IMR-90 (cell line): ENCODE data around the gene UPK2. TPM values are rescaled to one million over a fixed set of nuclear protein-coding genes. Genes with fewer than 3 reads are reported as not detected.
"Not testable (repeated sequence)": the region's sequence is repeated elsewhere in the genome, so short reads cannot be mapped to it uniquely, and the experiment has no call there.

Experiments used
- ATAC-seq: fragments of 200-7000 bp; cut with Tn5 transposase; 2 replicates; pipeline ENCODE4 v1.9.1; 2020; ENCODE audit warnings: low read depth, mild to moderate bottlenecking, moderate library complexity
- BruUV-seq: library from RNA; stranded (reverse); fragments of 400-500 nt; replicated peaks from 2 replicates; lab custom pipeline; 2021; lab: Mats Ljungman, UMichigan
- CTCF ChIA-PET: fragments of 300-600 bp; formaldehyde crosslinking; extraction: SDS; loops from one replicate; lab custom pipeline; 2021; ENCODE audit warnings: antibody characterized with exemption; lab: Yijun Ruan, JAX
- POLR2A ChIA-PET: fragments of 300-600 bp; sonication (Branson Sonifier 250); formaldehyde crosslinking; loops from one replicate; lab custom pipeline; 2022; ENCODE audit warnings: antibody characterized with exemption; ENCODE audit not compliant: unreplicated experiment; lab: Charles Lee
- DNase-seq: peaks from one replicate; pipeline ENCODE4 v3.0.0; 2013
- H2AFZ ChIP-seq: replicated peaks from 2 replicates; pipeline ENCODE3; 2013; ENCODE audit warnings: low read length, mild to moderate bottlenecking; ENCODE audit not compliant: poor library complexity
- H2AK5ac ChIP-seq: 2 replicates; pipeline ENCODE4 v1.6.1; 2013; ENCODE audit warnings: low read depth, low read length, inconsistent platforms
- H2AK9ac ChIP-seq: replicated peaks from 2 replicates; pipeline ENCODE3; 2013; ENCODE audit warnings: mild to moderate bottlenecking, low read depth, low read length, moderate library complexity; ENCODE audit not compliant: poor library complexity
- H2BK120ac ChIP-seq: 2 replicates; pipeline ENCODE4 v1.6.1; 2013; ENCODE audit warnings: low read depth, low read length, inconsistent platforms
- H2BK15ac ChIP-seq: 3 replicates; pipeline ENCODE4 v1.6.1; 2013; ENCODE audit warnings: low read depth, low read length, inconsistent platforms
- H2BK20ac ChIP-seq: 2 replicates; pipeline ENCODE4 v1.6.1; 2013; ENCODE audit warnings: low read depth, mild to moderate bottlenecking, inconsistent platforms, low read length, moderate library complexity
- H2BK5ac ChIP-seq: 2 replicates; pipeline ENCODE4 v1.6.1; 2013; ENCODE audit warnings: mild to moderate bottlenecking, low read depth, low read length, inconsistent platforms; ENCODE audit not compliant: poor library complexity, severe bottlenecking
- H3K14ac ChIP-seq: replicated peaks from 2 replicates; pipeline ENCODE4 v1.6.1; 2013; ENCODE audit warnings: low read depth, low read length, inconsistent platforms
- H3K18ac ChIP-seq: 2 replicates; pipeline ENCODE4 v1.6.1; 2013; ENCODE audit warnings: low read depth, low read length, control low read depth
- H3K23ac ChIP-seq: 2 replicates; pipeline ENCODE4 v1.6.1; 2013; ENCODE audit warnings: low read depth, low read length, inconsistent platforms
- H3K27ac ChIP-seq: 2 replicates; pipeline ENCODE4 v1.5.1; 2013; ENCODE audit warnings: mild to moderate bottlenecking, control low read depth, low read length; ENCODE audit not compliant: insufficient read depth
- H3K27me3 ChIP-seq: 2 replicates; pipeline ENCODE4 v1.6.1; 2013; ENCODE audit warnings: low read length; ENCODE audit not compliant: control insufficient read depth, insufficient read depth
- H3K36me3 ChIP-seq: 2 replicates; pipeline ENCODE4 v1.6.1; 2013; ENCODE audit warnings: low read length, mixed read lengths; ENCODE audit not compliant: control insufficient read depth, insufficient read depth
- H3K4ac ChIP-seq: 2 replicates; pipeline ENCODE4 v1.6.1; 2013; ENCODE audit warnings: low read depth, low read length, inconsistent platforms
- H3K4me1 ChIP-seq: 2 replicates; pipeline ENCODE4 v1.6.1; 2013; ENCODE audit warnings: low read length, mixed read lengths; ENCODE audit not compliant: control insufficient read depth, insufficient read depth
- H3K4me2 ChIP-seq: 2 replicates; pipeline ENCODE4 v1.6.1; 2013; ENCODE audit warnings: low read depth, mild to moderate bottlenecking, control low read depth, low read length, moderate library complexity
- H3K4me3 ChIP-seq: 2 replicates; pipeline ENCODE4 v1.5.1; 2013; ENCODE audit warnings: low read depth, mild to moderate bottlenecking, control low read depth, low read length, moderate library complexity; ENCODE audit not compliant: insufficient read depth
- H3K56ac ChIP-seq: 2 replicates; pipeline ENCODE4 v1.6.1; 2013; ENCODE audit warnings: low read length, inconsistent platforms; ENCODE audit not compliant: insufficient read depth; ENCODE audit errors: extremely low read depth
- H3K79me1 ChIP-seq, 2 experiments: 2 replicates each; pipeline ENCODE4 v1.6.1; 2013; ENCODE audit warnings: low read length in 2 of 2, inconsistent platforms in 1 of 2, low read depth in 1 of 2
- H3K9ac ChIP-seq: 2 replicates; pipeline ENCODE4 v1.6.1; 2013; ENCODE audit warnings: low read depth, low read length, control low read depth
- H3K9me1 ChIP-seq: 2 replicates; pipeline ENCODE4 v1.6.1; 2013; ENCODE audit warnings: low read length, inconsistent platforms; ENCODE audit not compliant: insufficient read depth
- H3K9me3 ChIP-seq: 2 replicates; pipeline ENCODE4 v1.6.1; 2013; ENCODE audit warnings: low read length; ENCODE audit not compliant: control insufficient read depth, insufficient read depth
- H4K20me1 ChIP-seq: 2 replicates; pipeline ENCODE4 v1.6.1; 2013; ENCODE audit warnings: low read length, inconsistent platforms; ENCODE audit not compliant: insufficient read depth
- H4K5ac ChIP-seq: 2 replicates; pipeline ENCODE4 v1.6.1; 2013; ENCODE audit warnings: mild to moderate bottlenecking, low read depth, low read length, control low read depth
- H4K8ac ChIP-seq, 2 experiments: 2 replicates each; pipeline ENCODE4 v1.6.1; 2013; ENCODE audit warnings: low read depth in 2 of 2, low read length in 2 of 2, control low read depth in 1 of 2, inconsistent platforms in 1 of 2
- H4K91ac ChIP-seq: 2 replicates; pipeline ENCODE4 v1.6.1; 2013; ENCODE audit warnings: low read depth, low read length, inconsistent platforms; ENCODE audit not compliant: insufficient read depth
- BHLHE40 ChIP-seq: fragments of 150-350 bp; IDR thresholded peaks from 2 replicates; pipeline ENCODE4 v1.6.1; 2016; ENCODE audit warnings: mild to moderate bottlenecking, low read depth, low read length
- CEBPB ChIP-seq: IDR thresholded peaks from 2 replicates; pipeline ENCODE4 v1.6.1; 2012; ENCODE audit warnings: low read depth, low read length, improper control_type of control experiment
- CHD1 ChIP-seq: IDR thresholded peaks from 2 replicates; pipeline ENCODE4 v1.6.1; 2012; ENCODE audit warnings: low read depth, low read length, improper control_type of control experiment
- FOS ChIP-seq: fragments of 150-350 bp; IDR thresholded peaks from 2 replicates; pipeline ENCODE4 v1.6.1; 2016; ENCODE audit warnings: low read depth, low read length
- MAFK ChIP-seq: IDR thresholded peaks from 2 replicates; pipeline ENCODE4 v1.6.1; 2012; ENCODE audit warnings: low read depth, low read length, improper control_type of control experiment
- MAZ ChIP-seq: IDR thresholded peaks from 2 replicates; pipeline ENCODE4 v1.6.1; 2012; ENCODE audit warnings: low read depth, mild to moderate bottlenecking, low read length, improper control_type of control experiment, moderate library complexity, borderline replicate concordance
- MXI1 ChIP-seq: IDR thresholded peaks from 2 replicates; pipeline ENCODE4 v1.6.1; 2012; ENCODE audit warnings: low read depth, mild to moderate bottlenecking, low read length, moderate library complexity, borderline replicate concordance
- POLR2A ChIP-seq: IDR thresholded peaks from 2 replicates; pipeline ENCODE4 v1.6.1; 2012; ENCODE audit warnings: mild to moderate bottlenecking, low read depth, low read length
- RCOR1 ChIP-seq: IDR thresholded peaks from 2 replicates; pipeline ENCODE4 v1.6.1; 2012; ENCODE audit warnings: mild to moderate bottlenecking, low read length, improper control_type of control experiment; ENCODE audit not compliant: insufficient replicate concordance
- WGBS, 2 experiments: methylation state at CpG; one replicate each; pipeline versions ENCODE4 v1.1.5 to v1.1.7; 2013; ENCODE audit warnings: missing lambda C conversion rate in 2 of 2; ENCODE audit not compliant: insufficient read length in 1 of 2; ENCODE audit errors: extremely low coverage in 2 of 2; 5-methylcytosine and 5-hydroxymethylcytosine counted together
- dilution Hi-C: fragments of 300-500 bp; cut with HindIII; formaldehyde crosslinking; loops from one replicate; pipeline ENCODE4 v1.14.3; 2018; ENCODE audit warnings: low sequenced_read_pairs; ENCODE audit not compliant: unreplicated experiment
- in situ Hi-C: fragments of 300-500 bp; cut with MboI; formaldehyde crosslinking; loops from 3 replicates; pipeline ENCODE4 v1.14.3; 2019; ENCODE audit warnings: low sequenced_read_pairs, inconsistent platforms, mixed read lengths
- intact Hi-C: fragments of 100-400 bp; cut with micrococcal nuclease; formaldehyde crosslinking; loops from 2 replicates; pipeline ENCODE4 v1.10.0; 2022
- polyA plus RNA-seq, 3 experiments: library from polyadenylated mRNA; depleted of rRNA; stranded (reverse); fragments of >200 nt; gene quantifications; 2 replicates each; pipeline ENCODE4 v1.2.3, GENCODE V29; 2012; ENCODE audit warnings: low replicate concordance in 1 of 3
- total RNA-seq: library from RNA; depleted of rRNA; stranded (reverse); fragments of >200 nt; gene quantifications from 2 replicates; pipeline ENCODE4 v1.2.3, GENCODE V29; 2012

UPK2 gene
- total and polyA plus RNA-seq, 2 of the 4 experiments (the other 2 are of a cell fraction) = 0.26 TPM; not detected in 1

GRCh38 chr11:118980191-118980881, 24.2 kb downstream of the UPK2 start:
- Histone ChIP-seq H3K4me2 (no peak overlapping the region), H3K4me1 (no peaks in the 10 kb centered on the region), H4K20me1 (no peaks in the 10 kb centered on the region), H3K27ac (no peak overlapping the region), H2BK5ac (no peak overlapping the region), H4K8ac (no peak overlapping the region), H2AK9ac (no peak overlapping the region), H3K79me1 (no peaks in the 10 kb centered on the region), H3K9me1 (no peaks in the 10 kb centered on the region; the same call in 1 of the 2 replicates), H3K9me3 (no peaks in the 10 kb centered on the region), H4K5ac (no peak overlapping the region), H3K23ac (no peak overlapping the region), H3K18ac (no peak overlapping the region), H3K14ac (no peak overlapping the region), H3K27me3 (peaks cover 26% of the 10 kb centered on the region), H3K56ac (no peak overlapping the region), H3K9ac (no peak overlapping the region), H4K91ac (no peak overlapping the region), H2AFZ (peak overlapping the region; percentile 74), H2BK120ac (no peak overlapping the region), H3K4me3 (no peak overlapping the region), H3K4ac (no peak overlapping the region), H3K36me3 (no peaks in the 10 kb centered on the region), H2BK15ac (no peak overlapping the region), H2BK20ac (no peak overlapping the region), H2AK5ac (no peak overlapping the region)
- intact Hi-C loops = no loop called here
- ChIA-PET CTCF (no interaction called here), POLR2A (no interaction called here)
- 20% methylated on average over 2 of the region's 21 CpGs; no CpG with 5 or more reads in 1 of the 2 experiments for WGBS, 2 experiments
- dilution Hi-C loops = no loop called here
- ATAC-seq = peak; percentile 46
- no TSS peak for BruUV-seq
- TF ChIP-seq BHLHE40 = no peak
- no peak for TF ChIP-seq MAZ
- no peak for TF ChIP-seq CHD1
- TF ChIP-seq POLR2A = no peak
- no peak for TF ChIP-seq MXI1
- TF ChIP-seq CEBPB = no peak
- TF ChIP-seq RCOR1 = no peak
- no peak for TF ChIP-seq MAFK
- no peak for TF ChIP-seq FOS
- no peak for DNase-seq
- in situ Hi-C loops = no loop called here

- H3K27ac ChIP-seq, H4K8ac ChIP-seq, H3K4me1 ChIP-seq, H3K23ac ChIP-seq, H3K56ac ChIP-seq, H3K36me3 ChIP-seq, CTCF ChIA-PET, H3K9me1 ChIP-seq, H4K91ac ChIP-seq, intact Hi-C loops, H2BK15ac ChIP-seq, H2AK9ac ChIP-seq, H4K20me1 ChIP-seq, H2AFZ ChIP-seq, H3K9me3 ChIP-seq, H3K4me3 ChIP-seq, H3K79me1 ChIP-seq, H3K4me2 ChIP-seq, DNase-seq, H2BK5ac ChIP-seq, BruUV-seq, H3K14ac ChIP-seq, H4K5ac ChIP-seq, H2AK5ac ChIP-seq, H3K9ac ChIP-seq, H3K18ac ChIP-seq, in situ Hi-C loops, H3K4ac ChIP-seq, H2BK120ac ChIP-seq, H2BK20ac ChIP-seq, POLR2A ChIA-PET, dilution Hi-C loops, ATAC-seq: not testable (repeated sequence)
- peaks cover 12% of the 10 kb centered on the region; the same call in 1 of the 2 replicates for H3K27me3 ChIP-seq
- 67% methylated on average over 2 of the region's 8 CpGs; no CpG with 5 or more reads in 1 of the 2 experiments for WGBS, 2 experiments
Observed at GRCh38 chr11:118984337-118984736, 28.2 kb downstream of the UPK2 start.
